HCT116 (cell line): ENCODE data around the gene MCM9.

ENCODE experiments used
- CEBPB ChIP-seq: IDR thresholded peaks from 2 replicates; pipeline ENCODE4 v1.6.1; 2012; ENCODE audit warnings: low read depth
- CTCF ChIP-seq, 3 experiments: fragments of 200-600 bp in 1 of 3; sonication (generic) in 1 of 3; IDR thresholded peaks in 2 of 3; conservative IDR thresholded peaks in 1 of 3; 2 replicates each; pipeline ENCODE4 v1.5.1; 2012 to 2017; ENCODE audit warnings: low read depth in 2 of 3, low read length in 2 of 3, antibody characterized with exemption in 1 of 3, borderline replicate concordance in 1 of 3, control low read depth in 1 of 3, mild to moderate bottlenecking in 1 of 3, mixed read lengths in 1 of 3, mixed run types in 1 of 3, moderate library complexity in 1 of 3; ENCODE audit not compliant: insufficient read depth in 1 of 3
- RAD21 ChIP-seq: IDR thresholded peaks from 2 replicates; pipeline ENCODE4 v1.6.1; 2012; ENCODE audit warnings: low read depth, mild to moderate bottlenecking
- ZBTB33 ChIP-seq: IDR thresholded peaks from 2 replicates; pipeline ENCODE4 v1.6.1; 2011; ENCODE audit warnings: mild to moderate bottlenecking, low read length, moderate library complexity; ENCODE audit not compliant: insufficient replicate concordance; ENCODE audit errors: extremely low read depth
- ZFX ChIP-seq: fragments of 450-650 bp; IDR thresholded peaks from 2 replicates; pipeline ENCODE4 v1.6.1; 2017
- ZNF274 ChIP-seq: fragments of 200-500 bp; sonication (Bioruptor generic); IDR thresholded peaks from 2 replicates; pipeline ENCODE4 v1.6.1; 2014; ENCODE audit warnings: mild to moderate bottlenecking, low read depth, low read length, inconsistent platforms
- TF ChIP-seq, protein P1 (sequence below): IDR thresholded peaks from 2 replicates; pipeline ENCODE4 v1.6.1; 2012; ENCODE audit warnings: low read depth

- TF ChIP-seq CTCF (IDR thresholded peaks at IDR 0.05 in 2 of 3, conservative IDR thresholded peaks at IDR 0.05 in 1 of 3; ENCODE audit: borderline replicate concordance in 1 of 3, insufficient read depth in 1 of 3, low read depth in 2 of 3, low read length in 2 of 3) (no peak), RAD21 (no peak), ZFX (no peak), ZNF274 (no peak), ZBTB33 (no peak), CEBPB (no peak)
- TF ChIP-seq, protein P1, sequence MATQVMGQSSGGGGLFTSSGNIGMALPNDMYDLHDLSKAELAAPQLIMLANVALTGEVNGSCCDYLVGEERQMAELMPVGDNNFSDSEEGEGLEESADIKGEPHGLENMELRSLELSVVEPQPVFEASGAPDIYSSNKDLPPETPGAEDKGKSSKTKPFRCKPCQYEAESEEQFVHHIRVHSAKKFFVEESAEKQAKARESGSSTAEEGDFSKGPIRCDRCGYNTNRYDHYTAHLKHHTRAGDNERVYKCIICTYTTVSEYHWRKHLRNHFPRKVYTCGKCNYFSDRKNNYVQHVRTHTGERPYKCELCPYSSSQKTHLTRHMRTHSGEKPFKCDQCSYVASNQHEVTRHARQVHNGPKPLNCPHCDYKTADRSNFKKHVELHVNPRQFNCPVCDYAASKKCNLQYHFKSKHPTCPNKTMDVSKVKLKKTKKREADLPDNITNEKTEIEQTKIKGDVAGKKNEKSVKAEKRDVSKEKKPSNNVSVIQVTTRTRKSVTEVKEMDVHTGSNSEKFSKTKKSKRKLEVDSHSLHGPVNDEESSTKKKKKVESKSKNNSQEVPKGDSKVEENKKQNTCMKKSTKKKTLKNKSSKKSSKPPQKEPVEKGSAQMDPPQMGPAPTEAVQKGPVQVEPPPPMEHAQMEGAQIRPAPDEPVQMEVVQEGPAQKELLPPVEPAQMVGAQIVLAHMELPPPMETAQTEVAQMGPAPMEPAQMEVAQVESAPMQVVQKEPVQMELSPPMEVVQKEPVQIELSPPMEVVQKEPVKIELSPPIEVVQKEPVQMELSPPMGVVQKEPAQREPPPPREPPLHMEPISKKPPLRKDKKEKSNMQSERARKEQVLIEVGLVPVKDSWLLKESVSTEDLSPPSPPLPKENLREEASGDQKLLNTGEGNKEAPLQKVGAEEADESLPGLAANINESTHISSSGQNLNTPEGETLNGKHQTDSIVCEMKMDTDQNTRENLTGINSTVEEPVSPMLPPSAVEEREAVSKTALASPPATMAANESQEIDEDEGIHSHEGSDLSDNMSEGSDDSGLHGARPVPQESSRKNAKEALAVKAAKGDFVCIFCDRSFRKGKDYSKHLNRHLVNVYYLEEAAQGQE = no peak
These were observed 31.8 kb downstream of the MCM9 start for GRCh38 chr6:118903138-118903537.
